Measurements from ENCODE around the gene CEP131.

Gene CEP131

DNA sequence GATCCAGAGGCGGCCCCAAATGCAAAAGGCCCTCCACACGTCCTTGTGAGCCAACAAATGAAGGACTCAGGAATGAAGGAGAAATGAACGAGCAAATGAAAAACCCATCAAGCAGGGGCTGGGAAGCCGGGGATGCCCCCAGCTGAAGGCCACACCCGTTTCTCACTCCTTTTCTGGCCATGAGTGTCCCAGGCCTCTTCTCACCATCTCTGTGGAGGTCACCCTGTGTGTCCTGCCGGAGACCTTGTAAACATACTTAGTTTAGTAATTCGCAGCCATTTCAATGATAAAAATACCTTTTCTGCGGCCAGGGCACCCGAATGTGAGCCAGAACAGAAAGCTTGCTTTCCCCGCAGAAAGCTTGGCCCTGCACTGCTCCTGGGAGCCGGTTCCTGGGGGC is 35.6 kb downstream of the CEP131 start:
- DNase-seq (ENCODE audit: low read depth): no peak

DNA sequence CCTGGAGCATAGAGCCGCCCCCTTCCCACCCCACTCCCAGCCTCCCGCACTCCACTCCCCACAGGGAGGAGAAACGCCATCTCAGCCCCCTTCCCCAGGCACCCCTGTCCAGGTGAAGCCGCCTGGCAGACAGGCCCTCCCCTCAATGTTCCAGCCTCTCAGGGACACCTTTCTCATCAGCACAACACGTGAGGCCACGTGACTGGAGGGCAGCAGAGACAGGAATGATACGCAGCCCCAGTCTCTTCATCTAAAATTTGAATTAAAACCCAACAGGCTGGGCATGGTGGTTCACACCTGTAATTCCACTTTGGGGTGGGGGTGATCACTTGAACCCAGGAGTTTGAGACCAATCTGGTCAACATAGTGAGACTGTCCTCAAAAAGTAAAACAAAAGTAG is 36.6 kb downstream of the CEP131 start:
- DNase-seq (ENCODE audit: low read depth): no peak

DNA sequence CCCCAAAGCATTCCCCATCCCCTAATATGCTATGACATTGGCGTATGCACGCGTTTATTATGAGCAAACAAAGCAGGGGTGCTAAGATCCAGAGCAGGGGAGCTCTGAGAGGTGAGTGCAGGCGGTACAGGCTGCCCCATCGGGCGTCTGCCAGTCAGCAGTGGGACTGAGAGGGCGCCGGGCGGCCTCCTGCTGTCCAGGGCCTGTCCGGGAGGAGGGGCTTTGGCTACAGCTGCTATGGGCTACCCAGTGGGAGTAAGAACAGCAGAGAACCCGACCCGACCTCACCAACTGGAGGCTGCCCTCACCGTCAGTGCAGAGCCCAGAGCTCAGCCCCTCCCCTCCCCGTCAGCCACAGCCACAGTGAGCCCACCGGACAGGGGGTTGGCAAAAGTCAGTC is 38.2 kb downstream of the CEP131 start:
- DNase-seq (ENCODE audit: low read depth): no peak

DNA sequence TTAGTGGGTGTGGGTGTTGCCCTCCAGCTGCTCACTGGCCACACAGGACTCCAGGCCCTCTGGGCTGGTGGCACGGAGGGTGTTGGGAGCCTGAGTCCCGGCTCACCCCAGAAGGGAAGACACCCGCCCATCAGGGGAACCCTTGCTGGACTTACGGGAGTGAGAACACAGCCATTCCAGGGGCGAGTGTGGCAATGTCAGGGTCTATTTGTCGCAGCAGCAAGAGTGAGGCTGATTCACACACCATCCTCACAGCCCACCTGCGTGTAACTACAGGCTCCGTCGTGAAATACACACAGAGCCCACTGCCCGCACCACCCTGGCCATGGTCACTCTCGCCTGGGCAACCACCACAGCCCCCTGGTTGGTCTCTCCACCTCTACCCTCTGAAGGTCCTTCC is 39.0 kb downstream of the CEP131 start:
- no peak for DNase-seq (ENCODE audit: low read depth)

DNA sequence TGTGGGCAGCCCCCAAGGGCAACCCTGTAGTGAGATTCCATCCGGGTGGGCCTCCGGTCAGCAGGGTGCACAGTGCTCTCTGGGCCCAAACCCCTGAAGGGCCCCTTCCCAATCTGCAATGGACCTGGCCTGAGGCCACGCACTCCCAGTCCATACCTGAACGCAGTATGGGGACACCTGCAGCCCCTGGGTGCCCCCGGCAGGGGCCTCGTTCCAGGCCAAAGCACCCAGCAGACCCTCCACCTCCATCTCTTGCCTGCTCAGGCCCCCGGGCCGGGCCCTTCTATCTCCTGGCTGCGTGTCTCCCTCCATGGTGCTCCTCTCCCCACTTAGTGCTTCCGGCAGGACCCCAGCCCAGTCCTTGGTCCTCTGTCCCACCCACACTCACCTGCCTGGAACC is 39.4 kb downstream of the CEP131 start:
- no peak for DNase-seq (ENCODE audit: low read depth)

DNA sequence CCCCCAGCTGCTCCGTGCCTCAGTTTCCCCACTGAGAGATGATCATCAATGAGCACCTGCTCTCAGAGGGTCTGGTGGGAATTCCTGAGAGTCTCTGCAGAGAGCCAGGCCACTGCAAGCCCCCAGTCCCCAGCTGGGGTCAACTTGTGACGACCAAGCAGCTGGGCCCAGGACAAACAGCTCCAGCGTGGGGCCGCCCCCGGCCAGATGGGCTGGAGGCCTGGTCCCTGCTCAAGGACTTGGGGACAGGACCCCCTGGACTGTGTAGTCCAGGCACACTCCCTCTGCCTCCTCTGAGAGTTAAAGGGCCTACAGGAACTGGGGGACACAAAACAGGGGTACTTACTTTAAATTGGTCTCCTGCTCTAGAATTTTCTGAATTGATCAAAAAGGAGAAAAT is 40.2 kb downstream of the CEP131 start:
- no peak for DNase-seq (ENCODE audit: low read depth)

DNA sequence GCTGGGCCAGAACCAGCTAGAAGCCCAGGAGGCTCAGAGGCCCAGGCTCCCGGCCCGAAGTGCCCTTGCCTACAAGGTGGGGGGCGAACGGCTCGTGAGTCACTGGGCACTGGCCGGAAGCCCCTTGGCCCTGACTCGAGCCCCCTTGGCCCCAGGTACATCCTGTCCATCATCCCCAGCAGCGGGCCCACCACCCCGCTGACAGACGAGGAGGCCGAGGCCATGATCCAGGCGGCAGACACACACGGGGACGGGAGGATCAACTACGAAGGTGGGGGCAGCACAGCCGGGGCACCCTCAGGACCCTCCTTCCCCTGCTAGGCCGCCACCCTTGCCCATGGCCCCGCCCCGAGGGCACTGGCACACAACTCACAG is 41.0 kb downstream of the CEP131 start:
- no peak for DNase-seq (ENCODE audit: low read depth)

DNA sequence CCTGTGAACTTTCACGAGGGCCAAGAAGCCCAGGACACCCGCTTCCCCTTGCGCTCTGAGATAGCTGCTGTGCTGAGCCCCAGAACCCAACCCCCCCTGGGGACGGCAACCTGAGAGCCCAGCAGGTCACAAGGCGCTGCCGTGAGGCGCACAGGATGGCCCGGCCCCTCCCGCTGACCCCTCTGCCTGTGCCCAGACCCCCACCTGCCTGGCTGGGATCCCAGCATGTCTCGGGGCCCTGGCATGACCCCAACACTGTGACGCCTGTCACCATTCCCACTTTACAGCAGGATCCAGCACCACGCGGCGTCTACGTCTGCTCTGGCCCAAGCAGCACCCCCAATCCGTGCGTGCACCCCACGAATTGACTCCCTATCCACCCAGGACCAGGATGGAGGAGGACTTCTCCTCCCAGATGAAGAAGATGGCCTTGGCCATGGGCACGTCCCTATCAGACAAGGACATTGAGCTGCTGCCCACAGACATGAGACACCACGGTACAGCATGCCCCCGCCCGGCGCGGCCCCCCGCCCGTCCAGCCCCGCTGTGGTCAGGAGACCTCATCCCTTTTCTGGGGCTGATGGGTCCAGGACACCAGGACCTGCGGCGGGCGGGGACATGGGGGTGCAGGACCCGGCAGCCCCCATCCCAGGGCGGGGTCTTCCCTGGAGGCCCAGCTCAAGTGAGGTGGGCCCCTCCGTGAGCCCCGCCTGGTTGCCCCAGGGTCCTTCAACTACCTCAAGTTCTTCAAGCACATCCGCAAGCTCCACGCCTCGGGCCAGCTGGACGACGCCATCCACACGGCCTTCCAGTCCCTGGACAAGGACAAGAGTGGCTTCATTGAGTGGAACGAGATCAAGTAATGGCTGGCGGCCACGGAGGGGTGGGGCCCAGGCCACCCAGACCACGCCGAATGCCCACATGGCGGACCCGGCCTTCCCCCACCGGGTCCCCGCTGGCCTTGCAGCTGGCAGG is 41.6 kb downstream of the CEP131 start:
- DNase-seq (ENCODE audit: low read depth): no peak

DNA sequence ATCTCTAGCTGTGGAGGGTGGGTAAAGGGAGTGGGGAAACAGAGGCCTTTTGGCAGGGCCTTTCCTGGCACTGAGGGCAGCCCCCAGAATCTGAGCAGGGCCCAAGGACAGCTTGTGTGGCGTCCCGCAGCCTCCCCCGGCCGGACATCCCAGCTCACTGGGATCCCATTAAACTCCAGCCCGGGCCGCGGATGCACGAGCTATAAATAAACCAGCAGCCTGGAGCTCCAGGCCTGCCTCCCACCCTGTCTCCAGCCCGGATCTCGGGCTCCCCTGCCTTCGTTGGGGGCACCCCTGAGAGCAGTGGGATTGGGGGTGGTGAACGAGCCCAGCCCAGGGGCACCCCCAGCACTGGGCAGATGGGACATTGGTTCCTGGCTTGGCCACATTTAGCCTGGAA is 42.9 kb downstream of the CEP131 start:
- DNase-seq (ENCODE audit: low read depth): no peak

DNA sequence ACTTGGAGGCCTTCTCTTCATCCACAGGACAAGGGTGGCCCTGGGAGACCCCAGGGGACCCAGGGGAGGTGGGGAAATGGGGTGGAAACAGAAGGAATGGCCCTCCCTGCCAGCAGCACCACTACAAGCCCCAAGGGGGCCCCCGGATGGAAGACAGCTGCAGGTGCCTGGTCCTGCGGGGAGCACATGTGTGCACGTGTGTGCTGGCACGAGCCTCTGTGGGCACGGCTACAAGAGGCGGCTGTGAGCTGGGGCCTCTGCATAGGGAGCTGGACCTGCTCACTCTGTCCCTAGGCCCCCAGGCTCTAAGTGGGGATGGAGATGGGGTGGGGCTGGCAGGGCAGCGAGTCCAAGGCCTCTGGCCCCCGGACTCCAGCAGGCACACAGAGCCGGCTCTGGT is 43.5 kb downstream of the CEP131 start:
- DNase-seq (ENCODE audit: low read depth): no peak

DNA sequence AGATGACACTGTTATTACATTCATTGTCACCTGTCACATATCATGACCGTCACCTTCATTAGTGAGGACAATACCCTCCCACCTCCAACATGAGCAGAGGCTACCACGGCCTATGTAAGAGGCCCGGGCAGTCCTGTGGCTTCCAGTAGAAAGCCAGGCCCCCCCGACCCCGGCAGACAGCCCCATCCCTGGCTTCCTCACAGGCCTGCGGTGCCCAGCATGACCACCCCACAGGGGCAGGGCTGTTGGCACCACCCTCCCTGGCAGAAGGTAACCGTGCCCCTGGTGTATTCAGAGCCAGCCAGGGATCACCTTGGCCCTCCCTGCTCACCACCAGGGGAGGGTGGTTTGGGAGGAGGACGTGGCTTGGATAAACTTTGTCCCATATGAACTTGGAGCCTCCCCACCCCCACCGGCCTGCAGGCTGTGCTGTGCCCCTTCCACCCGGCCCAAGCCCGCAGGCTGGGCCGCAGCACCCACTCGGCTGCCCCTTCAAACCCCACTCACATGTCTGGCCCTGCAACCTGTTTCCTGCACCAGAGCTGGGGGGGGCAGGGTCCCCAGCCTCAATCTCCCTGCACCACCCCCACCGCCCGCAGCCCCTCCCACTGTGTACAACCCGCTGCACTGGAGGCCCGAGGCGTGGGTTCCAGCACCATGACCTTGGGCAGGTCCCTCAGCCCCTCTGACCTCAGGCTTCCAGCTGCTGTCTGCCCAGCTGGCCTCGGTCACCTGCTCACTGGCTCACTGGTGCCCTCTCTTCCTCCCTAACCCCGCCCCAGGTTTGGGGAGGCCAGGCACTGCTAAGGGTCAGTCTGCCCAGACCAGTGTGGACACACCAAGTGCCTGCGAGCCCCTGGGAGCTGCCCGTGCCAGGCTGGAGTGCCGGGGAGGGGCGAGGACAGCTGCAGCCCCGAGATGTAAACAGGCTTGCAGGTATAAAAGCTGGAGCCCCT is 44.4 kb downstream of the CEP131 start:
- no peak for DNase-seq (ENCODE audit: low read depth)

DNA sequence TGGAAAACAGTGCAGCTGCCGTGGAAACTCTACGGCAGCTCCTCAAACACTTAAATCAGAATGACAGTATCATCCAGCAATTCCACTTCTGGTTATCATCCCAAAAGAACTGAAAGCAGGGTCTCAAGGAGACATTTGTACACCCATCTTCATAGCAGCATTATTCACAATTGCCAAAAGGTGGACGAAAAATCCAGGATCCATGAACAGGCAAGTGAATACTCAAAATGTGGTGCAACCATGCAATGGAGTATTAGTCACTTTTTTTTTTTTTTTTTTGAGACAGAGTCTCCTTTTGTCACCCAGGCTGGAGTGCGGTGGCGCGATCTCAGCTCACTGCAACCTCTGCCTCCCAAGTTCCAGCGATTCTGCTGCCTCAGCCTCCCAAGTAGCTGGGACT is 46.1 kb downstream of the CEP131 start:
- DNase-seq (ENCODE audit: low read depth): no peak

DNA sequence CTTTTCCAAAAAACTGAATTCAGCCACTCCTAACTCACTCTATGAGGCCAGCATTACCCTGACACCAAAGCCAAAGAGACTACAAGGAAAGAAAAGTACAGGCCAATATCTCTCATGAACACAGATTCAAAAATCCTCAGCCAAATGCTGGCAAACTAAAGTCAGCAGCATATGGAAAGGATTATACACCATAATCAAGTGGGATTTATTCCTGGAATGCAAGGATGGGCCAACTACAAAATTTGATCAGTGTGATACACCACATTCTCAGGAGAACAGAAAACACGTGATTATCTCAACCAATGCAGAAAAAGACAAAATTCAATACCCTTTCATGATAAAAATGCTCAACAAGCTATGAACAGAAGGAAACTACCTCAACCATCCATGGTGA is 49.0 kb downstream of the CEP131 start:
- DNase-seq (ENCODE audit: low read depth): no peak

DNA sequence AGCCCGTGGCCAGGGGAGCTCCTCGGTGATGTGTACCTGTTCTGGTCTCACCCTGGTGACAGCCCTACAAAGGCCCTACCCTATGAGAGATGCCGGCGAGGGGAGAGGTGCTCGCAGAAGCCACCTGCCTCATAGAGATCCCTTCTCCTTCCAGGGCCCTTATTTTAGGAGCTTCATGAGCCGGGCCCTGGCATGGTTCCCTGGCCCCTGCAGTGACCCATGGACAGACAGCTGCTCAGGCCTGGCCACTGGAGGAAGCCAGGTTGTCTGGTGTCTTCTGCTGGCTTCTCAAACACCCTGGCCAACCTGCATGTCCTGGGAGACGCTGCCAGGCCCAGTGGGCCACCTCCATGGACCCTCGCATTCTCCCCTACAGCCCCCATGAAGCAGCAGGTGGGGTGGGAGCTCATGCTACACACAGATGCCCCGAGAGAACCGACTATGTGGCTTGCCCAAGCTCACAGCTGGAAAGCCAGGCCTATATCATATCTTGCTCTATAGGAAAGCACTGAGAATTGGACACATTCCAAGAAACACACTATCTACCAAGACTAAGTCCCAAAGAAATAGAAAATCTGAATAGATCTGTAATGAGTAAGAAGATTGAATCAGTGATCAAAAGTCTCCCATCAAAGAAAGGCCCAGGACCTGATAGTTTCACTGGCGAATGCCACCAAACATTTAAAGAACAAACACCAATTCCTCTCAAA is 49.6 kb downstream of the CEP131 start:
- DNase-seq (ENCODE audit: low read depth): no peak

DNA sequence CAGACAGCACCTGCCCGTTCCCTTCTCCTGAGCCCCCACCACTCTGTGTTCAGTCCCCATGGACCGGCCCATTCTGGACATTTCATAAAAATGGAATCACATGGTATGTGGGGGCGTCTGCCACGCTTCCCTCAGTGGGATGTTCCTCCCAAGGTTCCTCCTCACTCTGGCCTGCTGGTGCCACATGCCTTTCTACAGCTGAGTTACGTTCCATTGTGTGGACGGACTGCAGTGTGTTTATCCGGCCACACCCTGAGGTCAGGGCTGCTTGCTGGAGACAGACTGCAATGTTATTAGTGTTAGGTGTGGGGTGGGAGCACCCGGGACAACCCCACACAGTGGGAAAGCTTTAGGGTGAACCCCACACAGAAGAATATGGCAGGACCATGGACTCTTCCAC is 50.8 kb downstream of the CEP131 start:
- no peak for DNase-seq (ENCODE audit: low read depth)

DNA sequence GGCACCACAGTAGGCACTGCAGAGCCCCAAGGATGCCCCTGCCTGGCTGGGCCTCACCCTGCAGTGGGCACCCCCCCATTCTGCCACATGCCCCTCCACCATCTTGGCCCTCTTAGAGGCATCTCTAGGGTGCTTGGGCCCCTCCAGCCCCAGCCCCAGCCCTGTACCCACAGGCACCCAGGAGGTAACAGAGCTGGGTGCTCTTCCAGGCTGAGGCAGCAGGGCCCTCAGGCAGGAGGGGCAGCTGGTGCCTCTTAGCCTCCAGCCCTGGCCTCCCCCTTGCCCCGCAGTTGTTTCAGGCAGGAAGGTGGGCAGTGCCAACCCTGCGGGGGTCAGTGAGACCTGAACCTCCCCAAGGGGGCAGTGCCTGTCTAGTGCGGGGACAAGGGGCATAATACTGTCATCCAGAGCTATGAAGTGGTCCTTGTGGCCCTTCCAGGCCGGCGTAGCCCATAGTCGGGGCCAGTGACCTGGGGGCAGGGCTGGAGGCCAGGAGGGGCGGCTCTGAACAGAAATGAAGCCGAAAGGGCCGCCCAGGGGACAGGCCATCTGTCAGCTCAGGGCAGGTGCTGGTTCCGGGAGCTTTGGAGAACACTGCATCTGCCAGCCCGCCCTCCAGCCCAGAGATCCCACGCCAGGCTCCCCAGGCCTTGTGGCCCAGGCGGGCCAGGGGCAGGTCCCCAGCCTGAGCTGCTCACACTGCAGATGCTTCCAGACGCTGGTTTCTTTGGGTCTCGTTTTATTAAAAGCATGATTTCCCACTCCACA is 51.9 kb downstream of the CEP131 start:
- no peak for DNase-seq (ENCODE audit: low read depth)

DNA sequence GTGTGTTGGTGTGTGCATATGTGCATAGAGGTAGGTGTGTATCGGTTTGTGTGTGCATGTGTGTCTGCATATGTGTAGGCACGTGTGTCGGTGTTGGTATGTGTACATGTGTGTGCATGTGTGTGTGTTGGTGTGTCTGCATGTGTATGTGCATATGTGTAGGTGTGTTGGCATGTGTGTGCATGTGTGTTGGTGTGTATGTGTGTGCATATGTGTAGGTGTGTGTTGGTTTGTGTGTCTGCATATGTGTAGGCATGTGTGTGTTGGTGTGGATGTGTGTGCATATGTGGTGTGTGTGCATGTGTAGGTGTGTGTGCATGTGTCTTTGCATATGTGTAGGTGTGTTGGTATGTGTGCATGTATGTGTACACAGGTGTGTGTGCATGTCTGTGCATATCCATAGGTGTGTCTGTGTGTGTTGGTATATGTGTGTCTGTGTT is 52.9 kb downstream of the CEP131 start:
- no peak for DNase-seq (ENCODE audit: low read depth)

DNA sequence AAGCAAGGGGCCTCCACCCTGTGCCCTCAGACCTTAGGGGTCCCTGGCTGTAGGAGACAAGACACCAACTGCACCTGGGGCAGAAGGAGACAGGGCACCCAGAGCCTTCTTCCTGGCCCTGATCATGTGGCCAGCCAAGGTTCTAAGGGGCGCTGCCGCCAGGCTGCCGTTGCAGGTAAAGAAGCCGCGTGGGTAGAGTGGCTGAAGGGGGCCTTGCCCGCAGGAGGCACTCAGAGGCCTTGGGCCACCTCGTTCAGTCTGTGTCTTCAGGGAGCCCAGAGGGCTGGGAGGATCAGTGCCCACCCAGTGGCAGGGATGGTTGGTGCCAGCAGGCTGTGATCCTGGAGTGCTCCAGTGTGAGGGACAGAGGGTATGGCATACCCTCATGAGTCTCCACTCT is 55.1 kb downstream of the CEP131 start:
- DNase-seq (ENCODE audit: low read depth): no peak

DNA sequence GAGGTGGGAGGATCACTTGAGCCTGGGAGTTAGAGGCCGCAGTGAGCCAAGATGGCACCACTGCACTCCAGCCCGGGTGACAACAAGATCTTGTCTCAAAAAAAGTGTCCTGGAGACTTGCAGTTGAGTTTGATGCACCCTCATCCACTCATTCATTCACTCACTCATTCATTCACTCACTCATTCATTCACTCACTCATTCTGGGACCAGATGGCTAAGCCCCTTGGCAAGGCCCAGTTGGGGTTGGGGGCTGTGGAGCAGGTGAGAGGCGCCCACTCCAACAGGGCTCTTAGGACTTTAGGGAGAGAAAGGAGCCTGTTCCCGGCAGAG is 55.6 kb downstream of the CEP131 start:
- DNase-seq (ENCODE audit: low read depth): no peak

DNA sequence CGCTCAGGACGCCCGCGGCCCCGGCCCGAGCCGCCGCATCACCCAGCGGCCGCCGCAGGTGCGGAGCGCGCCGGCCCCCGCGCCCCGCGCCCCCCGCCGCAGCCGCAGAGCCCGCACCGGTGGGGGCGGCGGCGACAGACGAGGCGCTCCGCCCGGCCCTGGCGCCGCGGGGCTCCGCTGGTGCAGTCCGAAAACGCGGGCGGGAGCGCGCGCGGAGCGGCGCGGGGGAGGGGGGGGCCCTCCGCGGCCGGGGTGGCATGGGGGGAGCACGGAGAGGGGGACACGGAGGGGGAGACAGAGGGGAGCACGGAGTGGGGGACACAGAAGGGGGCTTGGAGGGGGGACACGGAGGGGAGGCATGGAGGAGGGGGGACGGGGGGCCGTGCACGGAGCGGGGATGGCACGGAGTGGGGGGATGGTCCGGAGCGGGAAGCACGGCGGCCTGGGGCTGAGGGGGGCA is 56.7 kb downstream of the CEP131 start, which contains the start of gene AATK:
Gene AATK (minus strand): TSS at position 189 of the 460 bp plus-strand sequence. CDS start 229 bp downstream, outside the sequence.
- DNase-seq (ENCODE audit: low read depth): no peak

DNA sequence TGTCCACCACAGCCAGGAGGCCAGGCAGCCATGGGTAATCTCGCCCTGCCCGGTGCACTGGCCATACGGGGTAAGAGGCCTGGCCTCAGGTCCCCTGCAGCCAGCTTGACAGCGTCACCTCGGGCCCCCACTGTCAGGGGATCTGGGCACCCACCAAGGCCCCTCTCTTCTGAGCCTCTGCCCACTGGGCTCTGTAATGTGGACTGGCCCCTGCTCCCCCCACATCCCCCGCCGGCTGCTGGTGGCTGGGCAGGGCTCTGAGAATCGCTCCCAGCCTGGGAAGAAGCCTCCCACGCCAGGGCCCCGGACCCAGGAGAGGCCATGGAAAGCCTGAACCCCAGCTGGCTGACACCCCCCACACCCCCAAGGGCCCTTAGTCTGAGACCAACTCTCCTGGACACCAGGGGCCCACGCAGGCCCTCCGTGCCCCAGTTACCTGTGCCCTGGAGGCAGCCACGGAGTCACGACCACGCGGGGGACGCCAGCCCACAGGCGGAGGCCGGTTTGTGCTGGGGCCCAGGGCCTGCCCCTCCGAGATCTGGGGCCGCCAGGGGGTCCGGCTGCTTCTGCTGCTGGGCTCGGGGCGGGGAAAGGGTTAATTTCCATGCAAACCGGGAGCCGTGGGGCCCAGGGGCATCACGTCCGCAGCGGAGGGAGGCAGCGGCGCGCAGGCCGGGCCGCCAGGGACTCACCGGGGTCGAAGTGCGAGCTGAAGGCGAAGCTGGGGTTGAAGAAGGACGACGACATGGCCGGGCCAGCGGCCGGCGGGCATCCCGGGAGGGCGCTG is 57.3 kb downstream of the CEP131 start, which contains the start of gene PVALEF:
Gene PVALEF (plus strand): TSS at position 262 of the 787 bp plus-strand sequence. CDS start 15,720 bp downstream, outside the sequence.
- DNase-seq (ENCODE audit: low read depth): no peak

Measured in CMK (cell line).